Mucosa of gallbladder (tissue), 1 donor: ENCODE results near the gene IRF2BP1. TPM values are rescaled to one million over a fixed set of nuclear protein-coding genes. Genes with fewer than 3 reads are reported as not detected.
A peak's percentile ranks its signal among the peaks of the same experiment; 100 is the strongest.
"Not testable (repeated sequence)": the region's sequence is repeated elsewhere in the genome, so short reads cannot be mapped to it uniquely, and the experiment has no call there.

Source experiments
- DNase-seq: peaks from one replicate; pipeline ENCODE4 v3.0.0-alpha.2; 2020; ENCODE audit warnings: low spot score
- total RNA-seq: library from RNA; stranded (reverse); gene quantifications from one replicate; pipeline ENCODE4 v1.2.1, GENCODE V29; 2021
- donor health status: DM: no; HTN: no; CAD: no.

IRF2BP1 gene
- total RNA-seq, 1 donor from 2014 or later, result 44.4 TPM

DNA sequence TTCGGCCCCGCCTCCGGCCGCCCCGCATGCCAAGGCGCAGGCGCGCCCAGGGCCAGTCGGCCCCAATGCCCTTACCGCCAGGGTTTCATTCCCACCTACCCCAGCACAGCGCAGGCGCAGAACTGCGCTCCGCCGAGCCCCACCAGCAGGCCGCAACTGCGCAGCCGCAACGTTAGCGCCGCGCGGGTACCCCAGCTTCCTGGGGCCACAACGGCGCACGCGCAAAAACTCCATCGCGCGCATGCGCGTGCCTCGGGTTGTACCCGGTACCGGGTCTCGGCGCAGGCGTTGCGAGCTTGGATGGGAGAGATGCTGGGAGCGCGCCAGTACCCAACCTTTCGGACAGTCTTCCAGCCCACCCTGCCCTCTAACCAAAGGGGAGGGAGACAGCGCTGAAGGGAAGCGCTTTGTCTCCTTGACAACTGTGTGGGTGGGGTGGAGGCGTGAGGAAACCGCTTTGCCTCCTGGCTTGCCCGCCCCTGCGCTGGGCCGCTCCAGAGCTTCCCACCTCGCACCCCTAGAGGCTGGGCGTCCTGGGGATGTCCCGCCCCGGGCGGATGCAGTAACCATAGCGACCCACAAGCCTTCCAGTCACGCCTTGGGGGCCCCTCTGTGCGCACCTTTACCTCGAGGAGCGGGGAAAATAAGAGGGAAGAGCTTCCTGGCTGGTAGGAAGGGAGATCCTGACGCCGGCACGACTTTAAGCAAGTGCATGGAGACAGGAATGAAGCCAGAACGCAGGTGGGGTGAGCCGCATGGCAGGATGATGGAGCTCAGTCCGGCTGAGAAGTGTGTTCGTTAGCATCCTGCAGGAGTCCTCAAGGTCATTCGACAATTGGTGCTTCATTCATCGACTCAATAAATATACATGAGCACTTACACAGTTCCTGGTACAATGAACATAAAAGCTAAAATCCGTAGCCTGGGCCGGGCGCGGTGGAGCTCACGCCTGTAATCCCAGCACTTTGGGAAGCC, 17.0 kb upstream of the IRF2BP1 start:
- peak; percentile 99 for DNase-seq

DNA sequence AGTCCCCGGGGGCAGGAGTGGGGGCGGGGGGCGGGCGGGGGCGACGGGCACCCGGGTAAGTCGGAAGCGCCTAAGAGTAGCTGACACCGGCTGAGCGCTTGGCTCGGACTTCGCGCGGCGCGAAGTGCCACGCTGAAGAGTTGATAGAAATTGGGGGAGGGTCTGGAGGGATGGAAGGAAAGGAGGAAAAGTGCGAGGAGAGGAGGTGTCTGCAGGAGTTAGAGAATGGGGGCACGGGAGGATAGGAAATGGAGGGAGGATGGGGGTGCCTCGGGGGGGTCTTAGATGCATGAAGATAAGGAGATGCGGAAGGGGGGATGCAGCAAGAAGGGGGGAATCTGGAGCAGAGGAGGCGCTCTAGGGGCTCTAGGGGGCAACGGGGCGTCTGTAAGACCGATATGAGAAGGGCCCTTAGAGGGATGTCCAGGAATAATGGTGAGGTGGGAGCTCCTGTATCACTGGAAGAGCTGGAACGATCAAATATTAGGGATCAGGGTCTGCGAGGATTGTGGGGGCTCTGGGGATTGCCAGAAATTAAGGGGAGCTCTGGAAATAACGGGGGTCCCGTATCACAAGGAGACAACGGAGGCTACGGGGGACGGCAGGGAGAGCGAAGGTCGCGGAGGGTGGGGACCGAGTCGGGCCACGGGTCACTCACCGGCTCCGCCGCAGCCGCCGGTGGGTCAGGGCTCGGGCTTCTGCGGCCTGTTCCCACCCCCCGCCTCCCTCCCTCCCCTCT, 16.1 kb upstream of the IRF2BP1 start, which contains the start of gene MYPOP:
Gene MYPOP (minus strand): TSS at position 702 of the 739 bp plus-strand sequence. CDS start 840 bp downstream, outside the sequence.
- no peak for DNase-seq

DNA sequence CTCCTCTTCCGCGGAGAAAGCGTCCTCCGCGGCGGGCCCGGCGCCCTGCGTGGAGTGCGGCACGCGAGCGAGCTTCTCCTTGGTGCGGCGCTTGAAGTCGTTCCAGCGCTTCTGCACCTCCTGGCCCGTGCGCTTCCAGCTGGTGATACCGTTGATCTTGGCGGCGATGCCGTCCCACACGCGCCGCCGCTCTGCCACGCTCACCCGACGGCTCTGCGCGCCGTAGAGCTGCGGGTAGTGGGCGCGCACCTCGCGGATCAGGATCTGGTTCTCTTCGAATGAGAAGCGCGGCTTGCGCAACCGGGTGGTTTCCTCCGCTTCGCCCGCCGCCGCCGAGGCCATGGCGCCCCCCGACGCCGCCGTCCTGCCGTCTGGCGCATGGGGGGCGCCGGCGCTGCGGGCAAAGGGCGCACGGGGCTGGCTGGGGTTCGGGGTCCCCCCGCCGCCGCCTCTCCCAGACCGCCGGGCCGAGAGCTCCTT, 15.5 kb upstream of the IRF2BP1 start:
- DNase-seq, result no peak

DNA sequence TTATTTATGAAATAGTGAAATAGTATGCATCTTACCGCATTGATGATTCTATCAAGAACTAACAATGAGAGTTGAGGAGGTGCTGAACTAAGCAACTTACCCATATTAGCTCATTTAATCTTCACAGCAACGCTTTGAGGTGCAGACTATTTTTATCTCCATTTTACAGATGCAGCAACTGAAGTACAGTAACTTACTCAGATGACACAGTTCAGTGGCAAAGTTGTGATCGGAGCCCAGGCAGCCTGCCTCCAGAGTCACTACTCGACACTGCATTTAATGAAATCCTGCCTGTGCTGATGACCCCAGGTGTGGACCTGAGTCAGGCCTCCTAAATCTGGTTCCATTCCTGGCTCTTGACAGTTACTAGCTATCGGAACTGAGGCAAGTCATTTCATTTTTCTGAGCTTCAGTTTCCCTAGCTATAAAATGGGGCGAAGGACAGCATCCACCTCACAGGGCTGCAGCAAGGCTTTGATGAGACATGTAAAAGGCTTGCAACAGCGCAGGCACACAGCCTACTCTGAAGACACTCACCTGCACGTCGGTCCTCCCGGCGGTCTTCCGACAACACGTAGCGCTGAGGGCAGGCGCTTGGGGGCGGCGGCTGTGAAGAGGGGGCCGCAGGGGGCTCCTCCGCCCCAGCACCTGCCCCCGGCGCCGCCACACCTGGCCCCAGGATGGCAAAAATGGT, 14.9 kb upstream of the IRF2BP1 start:
- DNase-seq, result no peak

DNA sequence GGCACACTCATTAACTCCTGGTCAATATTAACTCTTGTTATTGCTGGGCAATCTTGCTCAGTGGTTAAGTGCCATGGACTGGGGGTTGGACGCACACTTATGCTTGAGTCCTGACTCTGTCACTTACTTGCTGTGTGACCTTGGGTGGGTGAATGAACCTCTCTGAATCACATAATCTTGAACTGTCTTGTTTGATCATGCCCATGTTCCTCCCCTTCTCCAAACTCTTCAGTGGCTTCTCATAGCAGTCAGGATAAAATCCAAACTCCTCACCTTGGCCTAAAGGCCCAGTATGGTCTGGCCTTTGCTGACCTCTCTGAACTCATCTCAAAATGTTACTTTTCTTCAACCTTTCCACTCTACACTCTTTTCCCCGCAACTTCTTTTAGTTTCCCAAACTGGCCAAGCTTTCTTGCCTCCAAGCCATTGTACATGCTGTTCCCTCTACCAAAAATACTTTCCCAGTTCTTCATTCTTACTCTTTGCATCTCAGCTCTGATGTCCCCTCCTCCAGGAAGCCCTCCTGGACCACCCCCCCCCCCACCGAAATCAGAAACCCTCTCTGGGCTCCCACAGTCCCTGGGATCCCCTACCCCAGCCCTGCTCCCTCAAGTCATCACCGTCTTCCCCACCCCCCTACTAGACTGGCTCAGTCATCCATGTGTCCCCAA, 14.1 kb upstream of the IRF2BP1 start:
- DNase-seq, result no peak

DNA sequence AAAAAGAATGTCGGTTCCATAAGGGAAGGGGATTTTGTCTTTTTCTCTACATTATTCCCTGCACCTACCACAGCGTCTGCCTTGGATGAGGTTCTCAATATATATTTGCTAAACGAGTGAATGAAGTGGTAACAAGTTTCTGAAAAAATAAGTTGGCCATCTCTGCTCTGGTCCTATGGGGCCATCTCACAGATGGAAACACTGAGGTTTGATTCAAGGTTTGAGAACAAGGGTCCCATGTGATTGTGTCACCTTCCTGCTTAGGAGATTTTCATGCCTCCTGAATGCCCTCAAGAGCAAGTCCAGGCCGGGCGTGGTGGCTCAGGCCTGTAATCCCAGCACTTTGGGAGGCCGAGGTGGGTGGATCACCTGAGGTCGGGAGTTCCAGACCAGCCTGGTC, 13.3 kb upstream of the IRF2BP1 start:
- DNase-seq, result no peak

DNA sequence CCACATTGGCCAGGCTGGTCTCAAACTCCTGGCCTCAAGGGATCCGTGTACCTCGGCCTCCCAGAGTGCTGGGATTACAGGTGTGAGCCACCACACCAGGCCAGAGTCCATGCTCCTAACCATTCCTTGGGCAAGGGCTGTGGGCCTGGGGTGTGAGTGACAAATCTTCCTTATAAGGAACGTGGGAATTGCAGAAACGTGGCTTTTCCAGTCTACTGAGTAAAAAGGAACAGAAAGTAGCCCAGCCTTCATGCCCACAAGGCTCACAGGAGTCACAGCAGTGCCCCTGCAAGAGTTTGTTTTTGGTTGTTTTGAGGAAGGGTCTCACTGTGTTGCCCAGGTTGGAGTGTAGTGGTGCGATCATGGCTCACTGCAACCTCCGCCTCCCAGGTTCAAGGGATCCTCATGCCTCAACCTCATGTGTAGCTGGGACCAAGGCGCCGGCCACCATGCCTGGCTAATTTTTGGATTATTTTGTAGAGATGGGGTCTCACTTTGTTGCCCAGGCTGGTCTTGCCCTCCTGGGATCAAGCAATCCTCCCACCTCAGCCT, 11.4 kb upstream of the IRF2BP1 start:
- DNase-seq, result no peak

DNA sequence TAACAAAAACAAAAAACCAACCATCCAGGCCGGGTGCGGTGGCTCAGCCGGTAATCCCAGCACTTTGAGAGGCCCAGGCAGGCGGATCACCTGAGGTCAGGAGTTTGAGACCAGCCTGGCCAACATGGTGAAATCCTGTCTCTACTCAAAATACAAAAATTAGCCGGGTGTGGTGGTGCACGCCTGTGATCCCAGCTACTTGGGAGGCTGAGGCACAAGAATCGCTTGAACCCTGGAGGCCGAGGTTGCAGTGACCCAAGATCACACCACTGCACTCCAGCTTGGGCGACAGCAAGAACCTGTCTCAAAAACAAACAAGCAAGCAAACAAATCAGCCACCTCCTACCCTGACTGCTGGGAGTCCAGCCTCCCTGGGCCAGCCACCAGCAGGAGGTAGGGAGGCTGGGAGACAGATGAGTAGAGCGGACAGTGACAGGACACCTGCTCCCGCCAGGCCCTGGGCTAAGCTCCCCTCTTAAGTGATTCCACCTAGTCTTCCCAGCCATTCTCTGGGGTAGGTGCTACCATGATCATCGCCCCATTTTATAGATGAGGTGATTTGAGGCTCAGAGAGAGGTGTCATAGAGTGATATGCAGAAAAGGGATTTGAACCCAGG, 10.2 kb upstream of the IRF2BP1 start:
- DNase-seq, result not testable (repeated sequence)

DNA sequence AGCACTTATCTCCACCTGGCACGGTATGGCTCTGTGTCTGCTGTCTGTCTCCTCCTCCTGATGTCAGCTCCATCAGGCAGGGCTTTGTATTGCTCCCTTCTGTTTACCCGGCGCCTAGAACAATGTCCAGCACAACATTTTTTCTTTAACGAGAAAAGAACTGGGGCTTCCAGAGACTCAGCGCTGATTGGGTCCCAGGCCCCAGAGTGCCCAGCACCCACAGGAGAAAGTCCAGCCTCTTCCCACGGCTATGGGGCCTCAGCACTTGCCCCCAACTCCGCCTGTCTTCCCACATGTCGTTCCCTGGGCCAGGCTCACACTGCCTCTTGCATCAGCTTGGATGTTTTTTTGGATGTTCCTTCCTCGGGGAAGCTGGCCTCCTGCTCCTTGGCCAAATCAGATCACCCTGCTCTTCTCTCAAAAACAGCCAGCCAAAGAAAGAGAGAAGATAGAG, 9.6 kb upstream of the IRF2BP1 start:
- no peak for DNase-seq

DNA sequence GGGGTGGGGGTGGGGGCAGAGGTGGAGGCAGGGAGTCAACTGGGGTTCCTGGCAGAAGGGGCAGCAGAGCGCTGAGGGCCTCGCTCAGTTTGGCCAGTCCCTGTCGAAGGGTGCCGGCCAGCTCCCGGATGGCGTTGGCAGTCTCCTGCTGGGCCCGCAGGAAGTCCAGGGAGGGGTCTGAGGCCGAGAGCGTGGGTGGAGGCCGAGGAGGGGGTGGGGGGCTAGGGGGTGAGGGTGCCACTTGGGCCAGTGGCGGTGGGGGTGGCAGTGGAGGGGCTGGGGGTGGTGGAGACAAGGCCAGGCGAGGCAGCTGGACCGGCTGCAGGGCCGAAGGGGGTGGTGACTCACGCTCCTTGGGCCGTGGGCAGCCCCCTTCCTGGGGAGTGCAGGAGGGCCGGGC, 4.9 kb upstream of the IRF2BP1 start:
- no peak for DNase-seq

DNA sequence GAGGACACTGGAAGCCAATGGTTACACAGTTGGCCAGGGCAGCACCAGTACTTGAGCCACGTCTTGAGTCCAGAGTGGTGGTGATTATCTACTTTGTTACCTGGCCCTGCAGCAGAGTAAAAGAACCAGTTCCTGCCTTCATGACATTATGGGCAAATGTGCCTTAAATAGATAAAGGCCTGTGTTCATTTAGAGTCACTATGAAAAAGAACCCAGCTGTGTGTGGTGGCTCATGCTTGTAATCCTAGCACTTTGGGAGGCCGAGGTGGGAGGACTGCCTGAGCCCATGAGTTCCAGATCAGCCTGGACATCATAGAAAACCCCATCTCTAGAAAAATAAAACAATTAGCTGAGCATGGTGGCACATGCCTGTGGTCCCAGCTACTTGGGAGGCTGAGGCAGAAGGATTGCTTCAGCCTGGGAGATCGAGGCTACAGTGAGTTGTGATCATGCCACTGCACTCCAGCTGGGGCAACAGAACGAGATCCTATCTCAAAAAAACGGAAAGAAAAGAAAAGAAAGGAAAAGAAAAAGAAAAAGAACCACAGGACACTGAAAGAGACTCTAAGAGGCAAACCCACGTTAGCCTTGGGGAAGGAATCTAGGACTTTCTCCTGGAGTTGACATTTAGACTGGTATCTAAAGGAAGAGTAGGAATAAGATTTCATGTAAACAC, 3.4 kb upstream of the IRF2BP1 start:
- no peak for DNase-seq

DNA sequence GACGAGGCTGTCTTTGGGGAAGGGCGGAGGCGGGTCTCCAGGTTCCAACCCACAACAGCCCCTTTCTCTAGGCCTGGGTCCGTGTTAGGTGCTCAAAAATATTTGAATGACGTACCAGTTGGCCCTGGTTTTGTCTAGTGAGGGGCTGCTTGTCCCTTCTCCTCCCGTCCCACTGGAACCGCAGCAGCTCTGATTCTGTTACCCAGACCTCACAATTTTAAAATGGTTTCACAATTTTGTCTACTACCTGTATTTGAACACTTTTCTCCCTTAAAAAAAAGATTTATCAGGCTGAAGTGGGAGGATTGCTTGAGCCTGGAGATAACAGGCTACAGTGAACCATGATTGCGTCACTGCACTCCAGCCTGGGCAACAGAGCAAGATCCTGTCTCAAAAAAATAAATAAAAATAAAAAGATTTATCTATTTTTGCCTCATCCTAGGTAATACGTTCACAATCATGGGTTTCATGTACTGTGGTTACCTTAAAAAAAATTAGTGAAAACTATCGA, 1.3 kb upstream of the IRF2BP1 start:
- DNase-seq, result no peak

DNA sequence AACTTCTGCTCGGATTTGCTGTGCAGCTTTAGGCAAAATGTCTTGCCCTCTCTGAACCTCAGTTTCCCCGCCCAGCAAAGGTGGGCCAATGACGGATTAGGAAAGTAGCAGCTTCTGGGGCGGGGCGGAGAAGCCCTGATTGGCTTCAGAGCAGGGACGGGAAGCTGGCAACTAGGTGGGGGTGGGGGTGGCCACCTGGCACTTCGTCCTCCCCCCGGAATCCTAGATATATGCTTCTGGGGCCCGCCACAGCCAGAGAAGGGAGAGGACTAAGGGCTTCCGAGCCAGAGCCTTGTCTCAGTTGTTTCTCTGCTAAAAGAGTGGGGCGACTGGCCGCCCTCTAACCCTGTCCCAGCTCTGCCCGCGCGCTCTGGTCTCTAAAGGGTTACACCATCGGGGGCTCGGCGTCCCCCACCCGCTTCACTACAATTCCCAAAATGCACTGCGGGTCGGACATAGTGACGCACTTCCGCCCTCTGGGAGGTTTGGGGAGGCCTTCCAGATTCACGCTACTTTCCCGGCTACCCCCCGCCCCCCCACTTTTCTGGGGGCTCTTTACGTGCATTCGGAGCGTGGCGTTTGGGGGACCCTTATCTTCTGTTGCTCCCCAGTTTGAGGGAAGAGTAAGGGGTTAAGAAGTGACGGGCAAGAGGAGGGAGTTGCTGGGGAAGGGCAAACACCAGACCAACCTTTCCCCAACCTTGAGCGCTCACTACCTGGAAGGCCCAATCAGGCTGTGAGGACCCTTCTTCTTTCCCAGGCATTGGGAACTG, 672 bp upstream of the IRF2BP1 start:
- peak; percentile 93 for DNase-seq

DNA sequence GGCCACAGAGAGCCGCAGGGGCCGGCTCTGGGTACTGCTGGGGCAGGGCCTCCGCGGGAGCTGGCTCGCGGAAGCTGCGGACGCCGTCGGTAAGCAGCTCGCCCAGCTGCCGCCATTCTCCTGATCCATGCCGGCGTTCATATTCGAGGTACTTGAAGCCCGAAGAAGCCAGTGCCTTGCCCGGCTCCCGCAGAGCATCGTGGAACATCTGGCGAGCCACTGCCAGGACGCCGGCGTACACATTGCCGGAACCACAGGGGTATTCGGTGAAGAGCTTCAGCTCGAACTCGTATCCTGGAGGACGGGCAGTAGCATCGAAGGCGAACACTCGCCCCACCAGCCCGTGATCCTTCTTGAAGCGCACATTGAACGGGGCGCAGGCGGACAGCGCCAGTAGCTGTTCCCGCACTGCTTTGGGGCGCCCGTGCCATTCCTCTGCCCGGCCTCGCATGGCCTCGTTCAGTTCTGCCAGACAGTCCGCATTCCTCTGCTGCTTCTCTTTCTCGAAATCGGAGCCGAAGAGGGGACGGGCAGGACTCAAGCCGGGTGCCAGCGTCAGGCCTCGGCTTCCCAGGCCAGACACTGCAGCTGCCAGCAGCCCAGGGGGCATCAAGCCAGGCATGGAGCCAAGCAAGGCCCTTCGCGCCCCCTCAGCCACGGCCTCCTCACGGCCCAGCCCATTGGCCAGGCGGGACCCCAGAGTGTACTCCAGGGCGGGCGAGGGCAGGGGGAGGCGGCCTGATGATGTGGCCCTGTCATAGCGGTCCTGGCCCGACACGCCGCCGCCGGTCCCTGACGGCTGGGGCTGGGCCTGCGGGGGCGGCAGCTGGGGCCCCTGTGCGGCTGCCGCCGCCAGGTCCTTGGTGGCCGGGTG, 1.0 kb downstream of the IRF2BP1 start:
- DNase-seq, result no peak

DNA sequence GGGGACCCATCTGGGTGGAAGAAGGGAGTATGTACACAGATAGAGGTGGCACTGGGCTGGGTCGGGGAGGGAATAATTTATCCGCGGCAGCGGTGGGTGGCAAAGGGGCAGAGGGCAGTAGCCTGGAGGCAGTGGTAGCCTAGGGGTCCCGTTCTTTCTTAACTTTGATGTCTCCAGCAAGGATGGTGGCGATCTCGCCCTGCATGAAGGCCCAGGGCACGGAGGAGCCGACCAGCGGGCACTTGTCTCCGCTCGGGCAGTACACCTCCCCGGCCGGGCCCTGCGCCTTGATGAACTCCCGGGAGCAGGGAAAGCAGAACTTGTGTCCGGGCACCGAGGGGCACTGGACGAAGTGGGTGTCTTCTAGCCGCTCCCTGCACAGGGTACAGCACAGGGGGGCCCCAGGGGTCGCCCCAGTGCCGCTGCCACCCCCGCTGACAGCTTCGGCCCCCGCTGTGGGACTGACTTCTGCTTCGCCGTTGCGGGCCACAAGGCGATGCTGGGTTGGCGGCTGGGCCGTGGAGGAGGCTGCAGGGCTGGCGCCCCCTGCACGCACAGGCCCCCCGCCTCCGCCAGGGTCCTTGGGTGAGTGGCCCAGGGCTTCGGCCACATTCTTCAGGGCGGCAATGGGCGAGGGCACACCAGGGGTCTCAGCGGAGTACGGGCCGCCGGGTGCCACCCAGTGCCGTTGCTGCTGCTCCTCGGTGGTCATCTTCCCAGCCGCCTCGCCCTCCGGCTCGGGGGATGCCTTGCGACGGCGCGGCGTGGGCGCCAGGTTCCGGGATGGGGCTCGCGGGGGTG, 1.9 kb downstream of the IRF2BP1 start:
- no peak for DNase-seq

DNA sequence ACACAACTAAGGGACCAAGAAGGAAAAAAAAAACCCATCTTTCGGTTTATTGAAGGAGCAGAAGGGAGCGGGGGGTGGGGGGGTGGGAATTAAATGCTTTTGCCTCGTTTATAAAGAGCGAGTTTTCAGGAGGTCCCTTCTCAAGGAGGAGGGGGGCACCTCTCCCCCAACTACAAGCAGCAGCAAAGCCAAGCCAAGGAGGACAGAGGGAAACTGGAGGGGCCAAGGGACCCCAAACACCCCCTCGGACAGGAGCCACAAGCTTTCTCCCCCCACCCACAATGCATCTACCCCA, 2.4 kb downstream of the IRF2BP1 start:
- DNase-seq, result no peak
